ENCODE results near the gene ZNF507.

DNA sequence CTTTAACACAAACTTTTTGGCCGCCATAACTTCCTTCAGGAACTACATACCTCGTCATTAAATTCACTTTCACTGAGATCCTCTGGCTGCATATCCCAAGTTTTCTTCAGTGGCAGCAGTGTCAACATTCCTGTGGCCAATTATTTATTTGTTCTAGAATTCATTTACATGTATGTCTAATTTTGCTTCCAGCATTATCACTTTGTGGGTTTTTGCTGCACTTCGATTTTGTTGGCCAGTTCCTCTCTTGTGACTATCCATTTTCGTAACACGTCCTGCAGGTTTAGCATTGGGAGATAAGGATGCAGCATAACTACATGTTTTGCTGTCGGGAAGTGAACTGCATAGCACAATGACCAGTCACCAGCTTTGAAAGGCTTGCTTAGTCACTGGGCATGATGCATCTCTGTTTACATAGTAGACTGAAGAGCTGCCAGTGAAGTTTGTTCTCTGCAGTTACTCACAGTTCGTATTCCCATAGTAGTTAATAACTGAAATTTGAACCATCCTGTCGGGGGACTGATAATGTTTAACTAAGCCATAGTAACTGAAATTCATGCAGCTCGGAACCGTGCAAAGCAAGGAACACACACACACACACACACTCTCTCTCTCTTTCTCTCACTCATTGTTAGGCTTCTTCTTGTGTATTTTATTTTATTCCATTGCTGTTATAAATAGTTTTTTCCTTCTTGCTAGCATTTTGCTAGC is 28.3 kb downstream of the ZNF507 start:
- TF ChIP-seq, protein P1, sequence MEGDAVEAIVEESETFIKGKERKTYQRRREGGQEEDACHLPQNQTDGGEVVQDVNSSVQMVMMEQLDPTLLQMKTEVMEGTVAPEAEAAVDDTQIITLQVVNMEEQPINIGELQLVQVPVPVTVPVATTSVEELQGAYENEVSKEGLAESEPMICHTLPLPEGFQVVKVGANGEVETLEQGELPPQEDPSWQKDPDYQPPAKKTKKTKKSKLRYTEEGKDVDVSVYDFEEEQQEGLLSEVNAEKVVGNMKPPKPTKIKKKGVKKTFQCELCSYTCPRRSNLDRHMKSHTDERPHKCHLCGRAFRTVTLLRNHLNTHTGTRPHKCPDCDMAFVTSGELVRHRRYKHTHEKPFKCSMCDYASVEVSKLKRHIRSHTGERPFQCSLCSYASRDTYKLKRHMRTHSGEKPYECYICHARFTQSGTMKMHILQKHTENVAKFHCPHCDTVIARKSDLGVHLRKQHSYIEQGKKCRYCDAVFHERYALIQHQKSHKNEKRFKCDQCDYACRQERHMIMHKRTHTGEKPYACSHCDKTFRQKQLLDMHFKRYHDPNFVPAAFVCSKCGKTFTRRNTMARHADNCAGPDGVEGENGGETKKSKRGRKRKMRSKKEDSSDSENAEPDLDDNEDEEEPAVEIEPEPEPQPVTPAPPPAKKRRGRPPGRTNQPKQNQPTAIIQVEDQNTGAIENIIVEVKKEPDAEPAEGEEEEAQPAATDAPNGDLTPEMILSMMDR (IDR thresholded peaks at IDR 0.05) = no peak
- no peak for TF ChIP-seq EZH2phosphoT487 (IDR thresholded peaks at IDR 0.05)
